Endothelial cell of umbilical vein (primary cell): ENCODE data around the gene PROM1. TPM values are rescaled to one million over a fixed set of nuclear protein-coding genes. Genes with fewer than 3 reads are reported as not detected.

Experiments used
- BruUV-seq: library from RNA; stranded (reverse); fragments of 400-500 nt; replicated peaks from 2 replicates; lab custom pipeline; 2021; lab: Mats Ljungman, UMichigan
- CTCF ChIA-PET: fragments of 300-600, 350-600 bp; sonication (Branson Sonifier 250); formaldehyde crosslinking; loops from one replicate; lab custom pipeline; 2021; ENCODE audit warnings: antibody characterized with exemption, inconsistent platforms; lab: Charles Lee
- POLR2A ChIA-PET: fragments of 300-600, 350-600 bp; sonication (Branson Sonifier 250); formaldehyde crosslinking; loops from one replicate; lab custom pipeline; 2021; ENCODE audit warnings: antibody characterized with exemption, inconsistent platforms; lab: Charles Lee
- DNase-seq: peaks from one replicate; pipeline ENCODE4 v3.0.0-alpha.2; 2011; ENCODE audit warnings: low read depth, low spot score
- FAIRE-seq: peaks from 2 replicates; lab custom pipeline; 2011; peaks lifted over from hg19 to GRCh38; lab: Jason Lieb, UNC
- H2AFZ ChIP-seq: 2 replicates; pipeline ENCODE4 v1.6.0; 2012; ENCODE audit warnings: low read depth, low read length, control low read depth, inconsistent platforms
- H3K27ac ChIP-seq: 2 replicates; pipeline ENCODE4 v1.5.1; 2011; ENCODE audit warnings: low read depth, mild to moderate bottlenecking, control low read depth, low read length, moderate library complexity; ENCODE audit not compliant: insufficient read depth
- H3K27me3 ChIP-seq, 2 experiments: 2 replicates each; pipeline versions ENCODE4 v1.6.0 to v1.6.1; 2011; ENCODE audit warnings: low read length in 2 of 2, mixed read lengths in 1 of 2; ENCODE audit not compliant: control insufficient read depth in 2 of 2, insufficient read depth in 2 of 2
- H3K36me3 ChIP-seq, 2 experiments: 2 replicates in 1 of 2; 3 replicates in 1 of 2; pipeline ENCODE4 v1.5.1; 2011; ENCODE audit warnings: low read length in 2 of 2, mild to moderate bottlenecking in 1 of 2, moderate library complexity in 1 of 2; ENCODE audit not compliant: control insufficient read depth in 2 of 2, insufficient read depth in 2 of 2; ENCODE audit errors: extremely low read depth in 1 of 2
- H3K4me1 ChIP-seq: 3 replicates; pipeline ENCODE4 v1.5.1; 2011; ENCODE audit warnings: mild to moderate bottlenecking, low read length; ENCODE audit not compliant: control insufficient read depth, insufficient read depth; ENCODE audit errors: extremely low read depth
- H3K4me2 ChIP-seq: 2 replicates; pipeline ENCODE4 v1.6.1; 2011; ENCODE audit warnings: low read length, control low read depth, mixed read lengths; ENCODE audit not compliant: insufficient read depth
- H3K4me3 ChIP-seq, 3 experiments: fragments of 200-600 bp in 1 of 3; sonication (generic), shearing (Covaris generic) in 1 of 3; replicated peaks in 1 of 3; 2 replicates each; pipeline ENCODE4 v1.5.1; 2011 to 2016; ENCODE audit warnings: control low read depth in 3 of 3, low read length in 3 of 3, mild to moderate bottlenecking in 2 of 3, inconsistent platforms in 1 of 3, low read depth in 1 of 3, moderate library complexity in 1 of 3; ENCODE audit not compliant: insufficient read depth in 1 of 3
- H3K79me2 ChIP-seq: 2 replicates; pipeline ENCODE4 v1.6.0; 2012; ENCODE audit warnings: low read length, inconsistent platforms; ENCODE audit not compliant: control insufficient read depth, insufficient read depth
- H3K9ac ChIP-seq: replicated peaks from 2 replicates; pipeline ENCODE3; 2011; ENCODE audit warnings: low read length, control low read depth; ENCODE audit not compliant: insufficient read depth; ENCODE audit errors: extremely low read depth
- H3K9me1 ChIP-seq: replicated peaks from 3 replicates; pipeline ENCODE4 v1.6.0; 2011; ENCODE audit warnings: mild to moderate bottlenecking, low read length; ENCODE audit not compliant: control insufficient read depth, insufficient read depth; ENCODE audit errors: extremely low read depth
- H3K9me3 ChIP-seq: replicated peaks from 2 replicates; pipeline ENCODE4 v1.5.1; 2012; ENCODE audit warnings: low read length, inconsistent platforms; ENCODE audit not compliant: control insufficient read depth, insufficient read depth
- H4K20me1 ChIP-seq: replicated peaks from 2 replicates; pipeline ENCODE3; 2011; ENCODE audit warnings: mild to moderate bottlenecking, low read length; ENCODE audit not compliant: control insufficient read depth, insufficient read depth; ENCODE audit errors: extremely low read depth
- CTCF ChIP-seq, 2 donors: IDR thresholded peaks; 1 replicate in 1 of 2; 2 replicates in 1 of 2; pipeline ENCODE4 v1.5.1; 2011; ENCODE audit warnings: low read length in 2 of 2, mild to moderate bottlenecking in 2 of 2, moderate library complexity in 2 of 2, control low read depth in 1 of 2, inconsistent platforms in 1 of 2, low read depth in 1 of 2; ENCODE audit not compliant: insufficient read depth in 1 of 2; ENCODE audit errors: extremely low read depth in 1 of 2
- EZH2 ChIP-seq: IDR thresholded peaks from 2 replicates; pipeline ENCODE4 v1.6.1; 2012; ENCODE audit warnings: borderline replicate concordance, low read depth, mild to moderate bottlenecking, moderate library complexity, low read length, inconsistent platforms; ENCODE audit not compliant: severe bottlenecking
- FOS ChIP-seq: IDR thresholded peaks from 2 replicates; pipeline ENCODE4 v1.6.1; 2011; ENCODE audit warnings: mild to moderate bottlenecking, low read length, moderate library complexity, borderline replicate concordance; ENCODE audit not compliant: insufficient read depth
- GATA2 ChIP-seq: IDR thresholded peaks from 2 replicates; pipeline ENCODE4 v1.7.0; 2011; ENCODE audit warnings: low read depth, mild to moderate bottlenecking, moderate library complexity, mixed read lengths, low read length; ENCODE audit not compliant: insufficient read length, insufficient read depth
- JUN ChIP-seq: IDR thresholded peaks from 2 replicates; pipeline ENCODE4 v1.6.1; 2011; ENCODE audit warnings: borderline replicate concordance, low read depth; ENCODE audit not compliant: insufficient read length, insufficient read depth
- MAX ChIP-seq: IDR thresholded peaks from 2 replicates; pipeline ENCODE4 v1.6.1; 2011; ENCODE audit not compliant: insufficient read depth, insufficient read length
- MYC ChIP-seq: IDR thresholded peaks from one replicate; pipeline ENCODE4 v1.6.1; 2011; ENCODE audit warnings: mild to moderate bottlenecking, low read depth, low read length
- POLR2A ChIP-seq: IDR thresholded peaks from 2 replicates; pipeline ENCODE4 v1.6.1; 2012; ENCODE audit warnings: low read depth, mild to moderate bottlenecking, control low read depth, low read length
- POLR2AphosphoS5 ChIP-seq: IDR thresholded peaks from 2 replicates; pipeline ENCODE4 v1.6.1; 2012; ENCODE audit warnings: low read depth, mild to moderate bottlenecking, control low read depth, low read length, moderate library complexity; ENCODE audit not compliant: insufficient read depth
- dilution Hi-C: fragments of 300-500 bp; cut with MboI; formaldehyde crosslinking; loops from one replicate; pipeline ENCODE4 v1.15.0; 2019; ENCODE audit warnings: low sequenced_read_pairs; ENCODE audit not compliant: extremely low pct_ligation_motif_present
- intact Hi-C: fragments of 100-400 bp; cut with micrococcal nuclease; formaldehyde crosslinking; loops from one replicate; pipeline ENCODE4 v1.10.0; 2022
- polyA plus RNA-seq, 4 experiments: library from polyadenylated mRNA; depleted of rRNA in 3 of 4; stranded (reverse) in 3 of 4; unstranded in 1 of 4; fragments of >200 nt; gene quantifications; 2 replicates each; pipeline versions ENCODE4 v1.2.1 to v1.2.3, GENCODE V29; 2011 to 2012; ENCODE audit warnings: missing spikeins in 1 of 4
- total RNA-seq: library from RNA; stranded (reverse); gene quantifications from 2 replicates; pipeline ENCODE4 v1.2.3, GENCODE V29; 2021

The PROM1 gene
- total and polyA plus RNA-seq, 2 donors (not counting 3 experiments of a cell fraction or from before 2014, with no cell fraction given), result 0.36 to 1.7 TPM

- dilution Hi-C loops (no loop called here), intact Hi-C loops (no loop called here)
These were observed 42.0 kb upstream of the PROM1 start for GRCh38 chr4:16125571-16126445.

More at GRCh38 chr4:16125571-16126445, 42.0 kb upstream of the PROM1 start:
- Histone ChIP-seq H4K20me1 (no peaks in the 10 kb centered on the region), H3K9ac (no peak overlapping the region), H2AFZ (no peak overlapping the region), H3K27me3 (peaks cover 0 to 4% of the 10 kb centered on the region in 2 experiments), H3K79me2 (no peaks in the 10 kb centered on the region), H3K4me3 (no peak overlapping the region), H3K36me3 (no peaks in the 10 kb centered on the region), H3K27ac (no peak overlapping the region), H3K4me2 (no peak overlapping the region), H3K4me1 (no peaks in the 10 kb centered on the region), H3K9me3 (no peaks in the 10 kb centered on the region), H3K9me1 (no peaks in the 10 kb centered on the region)
- DNase-seq (no peak), FAIRE-seq (no peak)
- TF ChIP-seq MAX (no peak), CTCF (IDR thresholded peaks at IDR 0.05; ENCODE audit: extremely low read depth in 1 of 2, insufficient read depth in 1 of 2, low read depth in 1 of 2, low read length in 2 of 2) (no peak), JUN (no peak), FOS (no peak), MYC (no peak), EZH2 (no peak), POLR2AphosphoS5 (no peak), POLR2A (no peak), GATA2 (no peak)
- ChIA-PET POLR2A (no interaction called here), CTCF (interaction anchor here (1.1 to 1.5 kb wide), 2 partner anchors 8 to 139 kb away, joined by 3 to 4 read pairs; no protein-coding TSS in a partner anchor)
- no TSS peak for BruUV-seq
